Vagina (tissue), 2 donors: ENCODE data around the gene KAZN.

ENCODE experiments used
- CTCF ChIP-seq, 3 experiments: fragments of 450-650 bp in 2 of 3; fragments of 200-600 bp in 1 of 3; sonication (generic) in 1 of 3; IDR thresholded peaks; one replicate each; pipeline ENCODE4 v1.5.1; 2017 to 2019; ENCODE audit warnings: antibody characterized with exemption in 3 of 3, mild to moderate bottlenecking in 2 of 3, moderate library complexity in 2 of 3
- POLR2A ChIP-seq, 2 donors: fragments of 450-650 bp; IDR thresholded peaks; one replicate each; pipeline ENCODE4 v1.6.1; 2017; ENCODE audit warnings: antibody characterized with exemption in 2 of 2, mild to moderate bottlenecking in 2 of 2, moderate library complexity in 2 of 2

GRCh38 chr1:14848625-14849024 lies 250.1 kb downstream of the KAZN start:
- TF ChIP-seq CTCF (IDR thresholded peaks at IDR 0.05): no peak
- TF ChIP-seq POLR2A (IDR thresholded peaks at IDR 0.05): no peak
